Hepatocyte (in vitro differentiated cells): ENCODE data around the gene RAB12.

ENCODE experiments used
- EZH2 ChIP-seq: fragments of 200-600 bp; sonication (generic); IDR thresholded peaks from 2 replicates; pipeline ENCODE4 v1.6.1; 2016; ENCODE audit warnings: antibody characterized with exemption, mild to moderate bottlenecking, borderline replicate concordance
- EZH2phosphoT487 ChIP-seq: fragments of 200-600 bp; sonication (generic); IDR thresholded peaks from one replicate; pipeline ENCODE4 v1.6.1; 2018; ENCODE audit warnings: antibody characterized with exemption, mild to moderate bottlenecking, low read depth, moderate library complexity; ENCODE audit not compliant: unreplicated experiment, severe bottlenecking
- TF ChIP-seq, protein P1 (sequence below): fragments of 200-600 bp; sonication (generic); IDR thresholded peaks from 2 replicates; pipeline ENCODE4 v1.5.1; 2016; ENCODE audit warnings: antibody characterized with exemption, mild to moderate bottlenecking; ENCODE audit not compliant: poor library complexity

- TF ChIP-seq, protein P1, sequence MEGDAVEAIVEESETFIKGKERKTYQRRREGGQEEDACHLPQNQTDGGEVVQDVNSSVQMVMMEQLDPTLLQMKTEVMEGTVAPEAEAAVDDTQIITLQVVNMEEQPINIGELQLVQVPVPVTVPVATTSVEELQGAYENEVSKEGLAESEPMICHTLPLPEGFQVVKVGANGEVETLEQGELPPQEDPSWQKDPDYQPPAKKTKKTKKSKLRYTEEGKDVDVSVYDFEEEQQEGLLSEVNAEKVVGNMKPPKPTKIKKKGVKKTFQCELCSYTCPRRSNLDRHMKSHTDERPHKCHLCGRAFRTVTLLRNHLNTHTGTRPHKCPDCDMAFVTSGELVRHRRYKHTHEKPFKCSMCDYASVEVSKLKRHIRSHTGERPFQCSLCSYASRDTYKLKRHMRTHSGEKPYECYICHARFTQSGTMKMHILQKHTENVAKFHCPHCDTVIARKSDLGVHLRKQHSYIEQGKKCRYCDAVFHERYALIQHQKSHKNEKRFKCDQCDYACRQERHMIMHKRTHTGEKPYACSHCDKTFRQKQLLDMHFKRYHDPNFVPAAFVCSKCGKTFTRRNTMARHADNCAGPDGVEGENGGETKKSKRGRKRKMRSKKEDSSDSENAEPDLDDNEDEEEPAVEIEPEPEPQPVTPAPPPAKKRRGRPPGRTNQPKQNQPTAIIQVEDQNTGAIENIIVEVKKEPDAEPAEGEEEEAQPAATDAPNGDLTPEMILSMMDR, result no peak
- TF ChIP-seq EZH2, result no peak
- no peak for TF ChIP-seq EZH2phosphoT487
Observed at GRCh38 chr18:8617907-8618306, 8.7 kb downstream of the RAB12 start.
